ENCODE data around the gene FHIT.

DNA sequence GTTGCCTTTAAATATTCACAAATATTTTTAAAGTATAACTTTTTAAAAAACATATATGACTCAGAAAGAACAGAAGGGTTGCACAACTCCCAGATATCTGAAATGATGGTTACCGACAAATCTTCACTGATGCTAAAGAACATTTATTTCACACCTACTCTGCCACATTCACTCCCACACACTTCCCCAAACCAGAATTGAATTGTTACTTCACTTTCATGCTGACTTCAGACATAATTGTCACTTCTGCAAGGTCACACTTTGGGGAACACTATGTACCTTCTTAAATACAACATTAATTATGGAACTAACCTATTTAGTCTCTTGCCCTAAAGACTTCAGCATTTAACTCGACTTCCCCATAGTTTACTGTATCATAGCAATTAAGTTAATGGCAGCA lies 795.1 kb downstream of the FHIT start:
- TF ChIP-seq, protein P1, sequence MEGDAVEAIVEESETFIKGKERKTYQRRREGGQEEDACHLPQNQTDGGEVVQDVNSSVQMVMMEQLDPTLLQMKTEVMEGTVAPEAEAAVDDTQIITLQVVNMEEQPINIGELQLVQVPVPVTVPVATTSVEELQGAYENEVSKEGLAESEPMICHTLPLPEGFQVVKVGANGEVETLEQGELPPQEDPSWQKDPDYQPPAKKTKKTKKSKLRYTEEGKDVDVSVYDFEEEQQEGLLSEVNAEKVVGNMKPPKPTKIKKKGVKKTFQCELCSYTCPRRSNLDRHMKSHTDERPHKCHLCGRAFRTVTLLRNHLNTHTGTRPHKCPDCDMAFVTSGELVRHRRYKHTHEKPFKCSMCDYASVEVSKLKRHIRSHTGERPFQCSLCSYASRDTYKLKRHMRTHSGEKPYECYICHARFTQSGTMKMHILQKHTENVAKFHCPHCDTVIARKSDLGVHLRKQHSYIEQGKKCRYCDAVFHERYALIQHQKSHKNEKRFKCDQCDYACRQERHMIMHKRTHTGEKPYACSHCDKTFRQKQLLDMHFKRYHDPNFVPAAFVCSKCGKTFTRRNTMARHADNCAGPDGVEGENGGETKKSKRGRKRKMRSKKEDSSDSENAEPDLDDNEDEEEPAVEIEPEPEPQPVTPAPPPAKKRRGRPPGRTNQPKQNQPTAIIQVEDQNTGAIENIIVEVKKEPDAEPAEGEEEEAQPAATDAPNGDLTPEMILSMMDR (IDR thresholded peaks at IDR 0.05 in 4 of 5, conservative IDR thresholded peaks at IDR 0.05 in 1 of 5): no peak
- no peak for TF ChIP-seq POLR2A (IDR thresholded peaks at IDR 0.05)
